Endothelial cell of umbilical vein (primary cell): ENCODE results near the gene PASK. TPM values are rescaled to one million over a fixed set of nuclear protein-coding genes. Genes with fewer than 3 reads are reported as not detected.

Experiments
- BruUV-seq: library from RNA; stranded (reverse); fragments of 400-500 nt; replicated peaks from 2 replicates; lab custom pipeline; 2021; lab: Mats Ljungman, UMichigan
- CTCF ChIA-PET: fragments of 300-600, 350-600 bp; sonication (Branson Sonifier 250); formaldehyde crosslinking; loops from one replicate; lab custom pipeline; 2021; ENCODE audit warnings: antibody characterized with exemption, inconsistent platforms; lab: Charles Lee
- POLR2A ChIA-PET: fragments of 300-600, 350-600 bp; sonication (Branson Sonifier 250); formaldehyde crosslinking; loops from one replicate; lab custom pipeline; 2021; ENCODE audit warnings: antibody characterized with exemption, inconsistent platforms; lab: Charles Lee
- DNase-seq: peaks from one replicate; pipeline ENCODE4 v3.0.0-alpha.2; 2011; ENCODE audit warnings: low read depth, low spot score
- FAIRE-seq: peaks from 2 replicates; lab custom pipeline; 2011; peaks lifted over from hg19 to GRCh38; lab: Jason Lieb, UNC
- H2AFZ ChIP-seq: 2 replicates; pipeline ENCODE4 v1.6.0; 2012; ENCODE audit warnings: low read depth, low read length, control low read depth, inconsistent platforms
- H3K27ac ChIP-seq: 2 replicates; pipeline ENCODE4 v1.5.1; 2011; ENCODE audit warnings: low read depth, mild to moderate bottlenecking, control low read depth, low read length, moderate library complexity; ENCODE audit not compliant: insufficient read depth
- H3K27me3 ChIP-seq, 2 experiments: 2 replicates each; pipeline versions ENCODE4 v1.6.0 to v1.6.1; 2011; ENCODE audit warnings: low read length in 2 of 2, mixed read lengths in 1 of 2; ENCODE audit not compliant: control insufficient read depth in 2 of 2, insufficient read depth in 2 of 2
- H3K36me3 ChIP-seq, 2 experiments: 2 replicates in 1 of 2; 3 replicates in 1 of 2; pipeline ENCODE4 v1.5.1; 2011; ENCODE audit warnings: low read length in 2 of 2, mild to moderate bottlenecking in 1 of 2, moderate library complexity in 1 of 2; ENCODE audit not compliant: control insufficient read depth in 2 of 2, insufficient read depth in 2 of 2; ENCODE audit errors: extremely low read depth in 1 of 2
- H3K4me1 ChIP-seq: 3 replicates; pipeline ENCODE4 v1.5.1; 2011; ENCODE audit warnings: mild to moderate bottlenecking, low read length; ENCODE audit not compliant: control insufficient read depth, insufficient read depth; ENCODE audit errors: extremely low read depth
- H3K4me2 ChIP-seq: 2 replicates; pipeline ENCODE4 v1.6.1; 2011; ENCODE audit warnings: low read length, control low read depth, mixed read lengths; ENCODE audit not compliant: insufficient read depth
- H3K4me3 ChIP-seq, 3 experiments: fragments of 200-600 bp in 1 of 3; sonication (generic), shearing (Covaris generic) in 1 of 3; replicated peaks in 1 of 3; 2 replicates each; pipeline ENCODE4 v1.5.1; 2011 to 2016; ENCODE audit warnings: control low read depth in 3 of 3, low read length in 3 of 3, mild to moderate bottlenecking in 2 of 3, inconsistent platforms in 1 of 3, low read depth in 1 of 3, moderate library complexity in 1 of 3; ENCODE audit not compliant: insufficient read depth in 1 of 3
- H3K79me2 ChIP-seq: 2 replicates; pipeline ENCODE4 v1.6.0; 2012; ENCODE audit warnings: low read length, inconsistent platforms; ENCODE audit not compliant: control insufficient read depth, insufficient read depth
- H3K9ac ChIP-seq: replicated peaks from 2 replicates; pipeline ENCODE3; 2011; ENCODE audit warnings: low read length, control low read depth; ENCODE audit not compliant: insufficient read depth; ENCODE audit errors: extremely low read depth
- H3K9me1 ChIP-seq: replicated peaks from 3 replicates; pipeline ENCODE4 v1.6.0; 2011; ENCODE audit warnings: mild to moderate bottlenecking, low read length; ENCODE audit not compliant: control insufficient read depth, insufficient read depth; ENCODE audit errors: extremely low read depth
- H3K9me3 ChIP-seq: replicated peaks from 2 replicates; pipeline ENCODE4 v1.5.1; 2012; ENCODE audit warnings: low read length, inconsistent platforms; ENCODE audit not compliant: control insufficient read depth, insufficient read depth
- H4K20me1 ChIP-seq: replicated peaks from 2 replicates; pipeline ENCODE3; 2011; ENCODE audit warnings: mild to moderate bottlenecking, low read length; ENCODE audit not compliant: control insufficient read depth, insufficient read depth; ENCODE audit errors: extremely low read depth
- CTCF ChIP-seq, 2 donors: IDR thresholded peaks; 1 replicate in 1 of 2; 2 replicates in 1 of 2; pipeline ENCODE4 v1.5.1; 2011; ENCODE audit warnings: low read length in 2 of 2, mild to moderate bottlenecking in 2 of 2, moderate library complexity in 2 of 2, control low read depth in 1 of 2, inconsistent platforms in 1 of 2, low read depth in 1 of 2; ENCODE audit not compliant: insufficient read depth in 1 of 2; ENCODE audit errors: extremely low read depth in 1 of 2
- FOS ChIP-seq: IDR thresholded peaks from 2 replicates; pipeline ENCODE4 v1.6.1; 2011; ENCODE audit warnings: mild to moderate bottlenecking, low read length, moderate library complexity, borderline replicate concordance; ENCODE audit not compliant: insufficient read depth
- JUN ChIP-seq: IDR thresholded peaks from 2 replicates; pipeline ENCODE4 v1.6.1; 2011; ENCODE audit warnings: borderline replicate concordance, low read depth; ENCODE audit not compliant: insufficient read length, insufficient read depth
- MAX ChIP-seq: IDR thresholded peaks from 2 replicates; pipeline ENCODE4 v1.6.1; 2011; ENCODE audit not compliant: insufficient read depth, insufficient read length
- MYC ChIP-seq: IDR thresholded peaks from one replicate; pipeline ENCODE4 v1.6.1; 2011; ENCODE audit warnings: mild to moderate bottlenecking, low read depth, low read length
- dilution Hi-C: fragments of 300-500 bp; cut with MboI; formaldehyde crosslinking; loops from one replicate; pipeline ENCODE4 v1.15.0; 2019; ENCODE audit warnings: low sequenced_read_pairs; ENCODE audit not compliant: extremely low pct_ligation_motif_present
- intact Hi-C: fragments of 100-400 bp; cut with micrococcal nuclease; formaldehyde crosslinking; loops from one replicate; pipeline ENCODE4 v1.10.0; 2022
- polyA plus RNA-seq, 4 experiments: library from polyadenylated mRNA; depleted of rRNA in 3 of 4; stranded (reverse) in 3 of 4; unstranded in 1 of 4; fragments of >200 nt; gene quantifications; 2 replicates each; pipeline versions ENCODE4 v1.2.1 to v1.2.3, GENCODE V29; 2011 to 2012; ENCODE audit warnings: missing spikeins in 1 of 4
- total RNA-seq: library from RNA; stranded (reverse); gene quantifications from 2 replicates; pipeline ENCODE4 v1.2.3, GENCODE V29; 2021

The PASK gene
- total and polyA plus RNA-seq, 2 donors (not counting 3 experiments of a cell fraction or from before 2014, with no cell fraction given), result 5.7 to 17.3 TPM

- ChIA-PET CTCF (no interaction called here), POLR2A (no interaction called here)
- no peak overlapping the region for H2AFZ ChIP-seq
- no peak for TF ChIP-seq CTCF (IDR thresholded peaks at IDR 0.05; ENCODE audit: extremely low read depth in 1 of 2, insufficient read depth in 1 of 2, low read depth in 1 of 2, low read length in 2 of 2)
- TF ChIP-seq JUN, result no peak
- no peak for TF ChIP-seq MAX
- no peak for TF ChIP-seq FOS
- TF ChIP-seq MYC, result no peak
- dilution Hi-C loops, result no loop called here
- intact Hi-C loops, result no loop called here
- no peaks in the 10 kb centered on the region for H3K27me3 ChIP-seq
- no peaks in the 10 kb centered on the region for H3K79me2 ChIP-seq
- FAIRE-seq, result no peak
- no TSS peak for BruUV-seq
- H3K9ac ChIP-seq, result no peak overlapping the region
- no peaks in the 10 kb centered on the region for H3K4me1 ChIP-seq
- no peak overlapping the region for H3K27ac ChIP-seq
- no peaks in the 10 kb centered on the region for H3K9me3 ChIP-seq
- no peaks in the 10 kb centered on the region for H4K20me1 ChIP-seq
- DNase-seq, result no peak
- H3K36me3 ChIP-seq, result peaks cover 0 to 2% of the 10 kb centered on the region in 2 experiments
- H3K9me1 ChIP-seq, result no peaks in the 10 kb centered on the region
- no peak overlapping the region for H3K4me2 ChIP-seq
- no peak overlapping the region for H3K4me3 ChIP-seq
Measured at GRCh38 chr2:241123816-241124536, 25.3 kb downstream of the PASK start.
